H1 (cell line): ENCODE results near the gene INHBA. TPM values are rescaled to one million over a fixed set of nuclear protein-coding genes. Genes with fewer than 3 reads are reported as not detected.

Experiments used
- CTCF ChIA-PET: fragments of 300-600 bp; sonication (Branson Sonifier 250); formaldehyde crosslinking; loops from one replicate; lab custom pipeline; 2021; ENCODE audit not compliant: partially characterized antibody; lab: Charles Lee
- POLR2A ChIA-PET: fragments of 300-600 bp; sonication (Branson Sonifier 250); formaldehyde crosslinking; loops from one replicate; lab custom pipeline; 2021; ENCODE audit warnings: inconsistent platforms; ENCODE audit not compliant: partially characterized antibody; lab: Charles Lee
- DNase-seq, 2 experiments: peaks; one replicate each; pipeline versions ENCODE4 v3.0.0 to v3.0.0-alpha.2; 2010 to 2022; ENCODE audit warnings: low spot score in 2 of 2, low read depth in 1 of 2, mixed read lengths in 1 of 2
- FAIRE-seq: peaks from 2 replicates; lab custom pipeline; 2011; peaks lifted over from hg19 to GRCh38; lab: Jason Lieb, UNC
- H2AFZ ChIP-seq: 2 replicates; pipeline ENCODE4 v1.8.1; 2012; ENCODE audit warnings: low read length, inconsistent platforms
- H2AK5ac ChIP-seq: 2 replicates; pipeline ENCODE4 v1.6.1; 2013; ENCODE audit warnings: low read depth, low read length
- H2BK120ac ChIP-seq: replicated peaks from 2 replicates; pipeline ENCODE3; 2013; ENCODE audit warnings: low read depth, low read length, inconsistent platforms
- H2BK12ac ChIP-seq: 2 replicates; pipeline ENCODE4 v1.6.1; 2013; ENCODE audit warnings: low read depth, low read length
- H2BK15ac ChIP-seq: 2 replicates; pipeline ENCODE4 v1.6.1; 2013; ENCODE audit warnings: low read length
- H2BK20ac ChIP-seq: 2 replicates; pipeline ENCODE4 v1.6.1; 2013; ENCODE audit warnings: low read length
- H2BK5ac ChIP-seq: 2 replicates; pipeline ENCODE4 v1.6.1; 2013; ENCODE audit warnings: low read depth, low read length
- H3K14ac ChIP-seq: 2 replicates; pipeline ENCODE4 v1.6.1; 2013; ENCODE audit warnings: inconsistent platforms; ENCODE audit not compliant: insufficient read length
- H3K18ac ChIP-seq: 2 replicates; pipeline ENCODE4 v1.6.1; 2013; ENCODE audit warnings: low read length; ENCODE audit errors: extremely low read depth
- H3K23ac ChIP-seq: 2 replicates; pipeline ENCODE4 v1.6.1; 2013; ENCODE audit warnings: inconsistent platforms; ENCODE audit not compliant: insufficient read length
- H3K23me2 ChIP-seq: 2 replicates; pipeline ENCODE4 v1.6.1; 2013; ENCODE audit warnings: low read depth, low read length
- H3K27ac ChIP-seq: 2 replicates; pipeline ENCODE4 v1.6.1; 2011; ENCODE audit warnings: low read depth, low read length, inconsistent platforms
- H3K27me3 ChIP-seq, 4 experiments: replicated peaks in 1 of 4; 1 replicate in 1 of 4; 2 replicates in 3 of 4; pipeline versions ENCODE4 v1.6.1 to v1.8.1; 2011 to 2013; ENCODE audit warnings: low read length in 3 of 4, mild to moderate bottlenecking in 3 of 4, inconsistent platforms in 2 of 4, mixed read lengths in 2 of 4, moderate library complexity in 1 of 4; ENCODE audit not compliant: control insufficient read depth in 3 of 4, insufficient read depth in 3 of 4; ENCODE audit errors: extremely low read depth in 1 of 4
- H3K36me3 ChIP-seq, 4 experiments: 2 replicates each; pipeline versions ENCODE4 v1.6.1 to v1.8.1; 2011 to 2013; ENCODE audit warnings: mild to moderate bottlenecking in 4 of 4, low read length in 3 of 4, moderate library complexity in 2 of 4, control low read depth in 1 of 4, inconsistent platforms in 1 of 4; ENCODE audit not compliant: insufficient read depth in 4 of 4, control insufficient read depth in 2 of 4
- H3K4ac ChIP-seq: replicated peaks from 2 replicates; pipeline ENCODE3; 2013; ENCODE audit warnings: low read length, low read depth, mixed read lengths, inconsistent platforms; ENCODE audit not compliant: insufficient read length
- H3K4me1 ChIP-seq, 4 experiments: replicated peaks in 1 of 4; 1 replicate in 1 of 4; 2 replicates in 3 of 4; pipeline versions ENCODE4 v1.6.1 to v1.8.1; 2011 to 2013; ENCODE audit warnings: low read length in 3 of 4, inconsistent platforms in 2 of 4, mixed read lengths in 1 of 4; ENCODE audit not compliant: insufficient read depth in 4 of 4, control insufficient read depth in 3 of 4
- H3K4me2 ChIP-seq, 2 experiments: 2 replicates each; pipeline versions ENCODE4 v1.6.1 to v1.8.1; 2011 to 2013; ENCODE audit warnings: low read depth in 2 of 2, low read length in 2 of 2, control low read depth in 1 of 2, inconsistent platforms in 1 of 2, mild to moderate bottlenecking in 1 of 2; ENCODE audit not compliant: insufficient read depth in 1 of 2
- H3K4me3 ChIP-seq, 4 experiments: fragments of 200-600, 300-600 bp in 1 of 4; sonication (generic), shearing (Covaris generic), sonication (Bioruptor Twin) in 1 of 4; 2 replicates each; pipeline versions ENCODE4 v1.5.1 to v1.8.1; 2011 to 2016; ENCODE audit warnings: low read length in 4 of 4, low read depth in 3 of 4, control low read depth in 2 of 4, inconsistent platforms in 2 of 4, mild to moderate bottlenecking in 2 of 4, mixed read lengths in 1 of 4, moderate library complexity in 1 of 4; ENCODE audit not compliant: insufficient read depth in 2 of 4; ENCODE audit errors: extremely low read depth in 1 of 4
- H3K56ac ChIP-seq: replicated peaks from 2 replicates; pipeline ENCODE3; 2013; ENCODE audit warnings: low read depth, mild to moderate bottlenecking, mixed read lengths, low read length, inconsistent platforms; ENCODE audit not compliant: insufficient read length
- H3K79me1 ChIP-seq: 2 replicates; pipeline ENCODE4 v1.6.1; 2013; ENCODE audit warnings: low read depth, low read length, control low read depth
- H3K79me2 ChIP-seq, 2 experiments: 2 replicates each; pipeline versions ENCODE4 v1.6.1 to v1.8.1; 2012 to 2013; ENCODE audit warnings: low read length in 2 of 2, mild to moderate bottlenecking in 2 of 2, inconsistent platforms in 1 of 2; ENCODE audit not compliant: insufficient read depth in 2 of 2, control insufficient read depth in 1 of 2
- H3K9ac ChIP-seq, 4 experiments: replicated peaks in 1 of 4; 1 replicate in 1 of 4; 2 replicates in 3 of 4; pipeline versions ENCODE4 v1.6.1 to v1.8.1; 2011 to 2013; ENCODE audit warnings: low read depth in 3 of 4, low read length in 3 of 4, control low read depth in 2 of 4, mild to moderate bottlenecking in 2 of 4, moderate library complexity in 2 of 4, inconsistent platforms in 1 of 4; ENCODE audit errors: extremely low read depth in 1 of 4
- H3K9me3 ChIP-seq, 2 experiments: 2 replicates each; pipeline versions ENCODE4 v1.6.1 to v1.8.1; 2012 to 2013; ENCODE audit warnings: mild to moderate bottlenecking in 2 of 2, moderate library complexity in 2 of 2, control low read depth in 1 of 2, inconsistent platforms in 1 of 2, low read depth in 1 of 2, low read length in 1 of 2, mixed read lengths in 1 of 2; ENCODE audit not compliant: insufficient read depth in 2 of 2
- H4K20me1 ChIP-seq, 2 experiments: replicated peaks in 1 of 2; 2 replicates each; pipeline versions ENCODE3 to v1.8.1; 2011 to 2013; ENCODE audit warnings: inconsistent platforms in 2 of 2, low read length in 2 of 2, mild to moderate bottlenecking in 1 of 2; ENCODE audit not compliant: insufficient read depth in 2 of 2, control insufficient read depth in 1 of 2
- H4K5ac ChIP-seq: 2 replicates; pipeline ENCODE4 v1.6.1; 2013; ENCODE audit warnings: low read length, low read depth, mixed read lengths, inconsistent platforms; ENCODE audit not compliant: insufficient read length
- H4K8ac ChIP-seq: 2 replicates; pipeline ENCODE4 v1.8.0; 2013; ENCODE audit warnings: mild to moderate bottlenecking, moderate library complexity, low read length, inconsistent platforms; ENCODE audit not compliant: insufficient read depth; ENCODE audit errors: extremely low read depth
- H4K91ac ChIP-seq: replicated peaks from 2 replicates; pipeline ENCODE3; 2013; ENCODE audit warnings: low read length, mixed read lengths, inconsistent platforms; ENCODE audit not compliant: insufficient read length
- EP300 ChIP-seq, 2 experiments: IDR thresholded peaks; 1 replicate in 1 of 2; 2 replicates in 1 of 2; pipeline ENCODE4 v1.6.1; 2011 to 2012; ENCODE audit warnings: low read depth in 2 of 2, low read length in 2 of 2, mild to moderate bottlenecking in 2 of 2, borderline replicate concordance in 1 of 2, inconsistent platforms in 1 of 2, moderate library complexity in 1 of 2
- PHF8 ChIP-seq: fragments of 200-600 bp; sonication (generic); conservative IDR thresholded peaks from 2 replicates; pipeline ENCODE4 v1.7.1; 2012; ENCODE audit warnings: low read depth, mild to moderate bottlenecking, inconsistent platforms, low read length, moderate library complexity
- TBP ChIP-seq: IDR thresholded peaks from 2 replicates; pipeline ENCODE4 v1.6.1; 2011; ENCODE audit warnings: low read depth, low read length, improper control_type of control experiment
- WGBS, 2 experiments: shearing (Covaris generic) in 1 of 2; methylation state at CpG; one replicate each; pipeline versions ENCODE4 v1.1.6 to v1.1.7; 2013 to 2015; ENCODE audit warnings: low lambda C conversion rate in 2 of 2, mixed read lengths in 2 of 2, inconsistent platforms in 1 of 2, low coverage in 1 of 2, missing lambda C conversion rate in 1 of 2; ENCODE audit not compliant: insufficient replicate concordance in 2 of 2, insufficient coverage in 1 of 2, insufficient read length in 1 of 2; ENCODE audit errors: extremely low coverage in 1 of 2, missing lambda C conversion rate in 1 of 2; 5-methylcytosine and 5-hydroxymethylcytosine counted together
- polyA plus RNA-seq, 7 experiments: library from polyadenylated mRNA; depleted of rRNA in 3 of 7; stranded (reverse) in 5 of 7; unstranded in 2 of 7; fragments of >200 nt in 5 of 7; fragments of 200-250 nt in 2 of 7; gene quantifications; 1 replicate in 5 of 7; 2 replicates in 1 of 7; 4 replicates in 1 of 7; pipeline versions ENCODE4 v1.2.1 to v1.2.3, GENCODE V29; 2011 to 2013; ENCODE audit warnings: missing spikeins in 2 of 7, mixed read lengths in 2 of 7
- total RNA-seq: library from RNA; stranded (reverse); fragmentation: NEBNext Ultra II Directional; extraction: Animal tissue kit (Norgen Biotek cat#: 25700); gene quantifications from 2 replicates; pipeline ENCODE4 v1.2.1, GENCODE V29; 2021

Gene INHBA
- total and polyA plus RNA-seq, 2 of the 8 experiments (the other 6 are each of a cell fraction or from before 2014, with no cell fraction given), result 1.1 to 2.7 TPM

GRCh38 chr7:41679566-41679965 is 23.3 kb downstream of the INHBA start:
- no peak for DNase-seq
- no peak overlapping the region for H3K23ac ChIP-seq
- H2BK15ac ChIP-seq, result no peak overlapping the region
- H3K9ac ChIP-seq, result no peak overlapping the region
- H2BK20ac ChIP-seq, result no peak overlapping the region
- TF ChIP-seq PHF8 (no peak), EP300 (IDR thresholded peaks at IDR 0.05; ENCODE audit: borderline replicate concordance in 1 of 2, low read depth in 2 of 2, low read length in 2 of 2) (no peak), TBP (no peak)
- H4K8ac ChIP-seq, result no peak overlapping the region
- no peaks in the 10 kb centered on the region for H3K27me3 ChIP-seq
- no peak overlapping the region for H4K5ac ChIP-seq
- H3K4me3 ChIP-seq, result no peak overlapping the region
- no peak overlapping the region for H4K91ac ChIP-seq
- no peaks in the 10 kb centered on the region for H3K23me2 ChIP-seq
- no peak for FAIRE-seq
- H3K36me3 ChIP-seq, result no peaks in the 10 kb centered on the region
- peaks cover 0 to 6% (median 0%) of the 10 kb centered on the region in 4 experiments; a peak in 1 of 7 replicates for H3K4me1 ChIP-seq
- no peak overlapping the region for H2BK12ac ChIP-seq
- H2BK5ac ChIP-seq, result no peak overlapping the region
- H3K18ac ChIP-seq, result no peak overlapping the region
- no peak overlapping the region for H3K14ac ChIP-seq
- H3K27ac ChIP-seq, result no peak overlapping the region
- H3K56ac ChIP-seq, result no peak overlapping the region
- CTCF ChIA-PET, result interaction anchor here (0.8 to 1.3 kb wide), 2 partner anchors 9 to 1354 kb away, joined by 3 read pairs; no protein-coding TSS in a partner anchor
- H3K4me2 ChIP-seq, result no peak overlapping the region
- no peaks in the 10 kb centered on the region for H3K79me1 ChIP-seq
- no peak overlapping the region for H2AK5ac ChIP-seq
- POLR2A ChIA-PET, result no interaction called here
- no peaks in the 10 kb centered on the region for H3K9me3 ChIP-seq
- H4K20me1 ChIP-seq, result no peaks in the 10 kb centered on the region
- WGBS, 2 experiments, result 92% methylated on average over 2 of the region's 2 CpGs; no CpG with 5 or more reads in 1 of the 2 experiments
- H3K4ac ChIP-seq, result no peak overlapping the region
- H2BK120ac ChIP-seq, result no peak overlapping the region
- H2AFZ ChIP-seq, result no peak overlapping the region
- H3K79me2 ChIP-seq, result no peaks in the 10 kb centered on the region
